NCI-H146 (cell line): ENCODE measurements around the gene ZNF124.
"Not testable (repeated sequence)": the region's sequence is repeated elsewhere in the genome, so short reads cannot be mapped to it uniquely, and the experiment has no call there.

Source experiments
- DNase-seq: peaks from one replicate; lab custom pipeline; 2025; lab: John Stamatoyannopoulos, UW

The ZNF124 gene

GRCh38 chr1:247171875-247172563, at the start of gene ZNF124:
ZNF124 (minus strand) TSS chr1:247172020; CDS start chr1:247171877, 143 bp downstream.
- not testable (repeated sequence) for DNase-seq

- DNase-seq = not testable (repeated sequence)
Observed at GRCh38 chr1:247220280-247220679, 48.5 kb upstream of the ZNF124 start.

GRCh38 chr1:247218121-247218651, 46.4 kb upstream of the ZNF124 start:
- DNase-seq = no peak

- DNase-seq = no peak
Observed at GRCh38 chr1:247216261-247216660, 44.4 kb upstream of the ZNF124 start.

GRCh38 chr1:247212627-247213617, 41.1 kb upstream of the ZNF124 start:
- DNase-seq = no peak

- peak; percentile 10 for DNase-seq
Observed at GRCh38 chr1:247212012-247212411, 40.2 kb upstream of the ZNF124 start.

- DNase-seq = peak; percentile 6
Observed at GRCh38 chr1:247211339-247211738, 39.5 kb upstream of the ZNF124 start.

- DNase-seq = peak; percentile 99
Observed at GRCh38 chr1:247210376-247211117, 38.7 kb upstream of the ZNF124 start.

- no peak for DNase-seq
Observed at GRCh38 chr1:247210062-247210375, 38.2 kb upstream of the ZNF124 start.

GRCh38 chr1:247209396-247209795, 37.6 kb upstream of the ZNF124 start:
- peak; percentile 47 for DNase-seq

GRCh38 chr1:247204177-247204647, 32.4 kb upstream of the ZNF124 start:
- DNase-seq = peak; percentile 28

- DNase-seq = no peak
Observed at GRCh38 chr1:247198781-247199180, 27.0 kb upstream of the ZNF124 start.

GRCh38 chr1:247193958-247194357, 22.1 kb upstream of the ZNF124 start:
- DNase-seq = no peak

GRCh38 chr1:247189981-247190798, 18.4 kb upstream of the ZNF124 start:
- no peak for DNase-seq

GRCh38 chr1:247185667-247186066, 13.8 kb upstream of the ZNF124 start:
- DNase-seq = no peak

- DNase-seq = no peak
Observed at GRCh38 chr1:247184254-247184653, 12.4 kb upstream of the ZNF124 start.

GRCh38 chr1:247182994-247183393, 11.2 kb upstream of the ZNF124 start:
- no peak for DNase-seq

GRCh38 chr1:247180581-247180980, 8.8 kb upstream of the ZNF124 start:
- no peak for DNase-seq

- DNase-seq = no peak
Observed at GRCh38 chr1:247177755-247178154, 5.9 kb upstream of the ZNF124 start.

GRCh38 chr1:247175458-247175857, 3.6 kb upstream of the ZNF124 start:
- no peak for DNase-seq

- no peak for DNase-seq
Observed at GRCh38 chr1:247173431-247173830, 1.6 kb upstream of the ZNF124 start.
